Measurements from ENCODE around the gene ZDHHC1.
"Not testable (repeated sequence)": the region's sequence is repeated elsewhere in the genome, so short reads cannot be mapped to it uniquely, and the experiment has no call there.

ZDHHC1 gene

GRCh38 chr16:67361038-67361437, 55.2 kb downstream of the ZDHHC1 start:
- DNase-seq (ENCODE audit: low read depth): no peak

- DNase-seq (ENCODE audit: low read depth): not testable (repeated sequence)
Observed at GRCh38 chr16:67359540-67360269, 56.6 kb downstream of the ZDHHC1 start.

DNA sequence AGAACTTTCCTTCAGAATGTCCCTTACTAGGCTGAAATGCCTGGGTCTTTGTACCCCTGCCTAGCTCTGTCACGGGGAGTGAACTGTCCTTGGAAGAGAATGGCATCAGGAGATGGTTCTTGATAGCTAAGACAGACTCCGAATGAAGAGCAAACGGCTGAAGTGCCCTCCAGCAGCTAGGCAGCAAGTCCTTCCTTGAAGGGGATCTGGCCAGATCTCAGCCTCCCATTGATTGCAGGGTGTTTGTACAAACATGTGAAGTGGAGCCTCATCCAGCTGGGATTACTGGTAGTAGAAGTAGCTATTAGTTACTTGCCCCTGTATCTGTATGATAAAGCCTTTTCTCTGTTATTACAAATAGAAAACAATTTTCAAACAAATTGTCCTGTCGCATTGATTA, 58.7 kb downstream of the ZDHHC1 start:
- no peak for DNase-seq (ENCODE audit: low read depth)

DNA sequence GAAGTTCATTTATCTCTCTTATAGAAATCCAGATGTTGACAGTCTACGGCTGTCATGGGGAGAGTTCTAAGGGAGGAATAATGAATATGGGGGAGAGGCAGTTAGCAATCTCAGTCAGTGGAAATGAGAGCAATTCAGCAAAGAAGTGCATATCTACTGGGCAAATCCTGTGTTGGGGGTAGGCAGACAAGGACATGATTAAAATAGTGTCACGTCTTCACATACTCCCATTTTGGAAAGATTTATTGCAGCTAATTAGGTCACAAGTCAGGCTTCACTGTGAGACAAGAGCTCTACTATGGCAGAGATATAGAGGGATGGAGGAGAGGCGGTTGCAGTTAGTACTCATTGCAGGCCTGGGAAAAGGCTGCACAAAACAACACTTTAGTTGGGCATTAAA, 59.9 kb downstream of the ZDHHC1 start:
- no peak for DNase-seq (ENCODE audit: low read depth)

DNA sequence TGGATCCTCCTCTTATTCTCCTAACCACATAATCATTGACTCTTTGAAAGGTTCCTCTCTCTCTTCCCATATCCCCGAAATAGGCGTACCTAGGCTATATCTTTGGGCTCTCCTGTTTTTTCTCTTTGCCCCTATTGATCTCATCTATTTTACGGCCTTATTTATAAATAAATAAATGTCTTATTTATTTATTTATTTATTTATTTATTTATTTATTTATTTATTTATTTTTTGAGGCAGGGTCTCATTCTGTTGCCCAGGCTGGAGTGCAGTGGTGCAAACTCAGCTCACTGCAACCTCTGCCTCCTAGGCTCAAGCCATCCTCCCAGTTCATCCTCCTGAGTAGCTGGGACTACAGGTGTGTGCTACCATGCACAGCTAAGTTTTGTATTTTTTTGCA, 63.8 kb downstream of the ZDHHC1 start:
- DNase-seq (ENCODE audit: low read depth): not testable (repeated sequence)

- no peak for DNase-seq (ENCODE audit: low read depth)
Observed at GRCh38 chr16:67350324-67350723, 66.0 kb downstream of the ZDHHC1 start.

GRCh38 chr16:67349172-67349571, 67.1 kb downstream of the ZDHHC1 start:
- no peak for DNase-seq (ENCODE audit: low read depth)

DNA sequence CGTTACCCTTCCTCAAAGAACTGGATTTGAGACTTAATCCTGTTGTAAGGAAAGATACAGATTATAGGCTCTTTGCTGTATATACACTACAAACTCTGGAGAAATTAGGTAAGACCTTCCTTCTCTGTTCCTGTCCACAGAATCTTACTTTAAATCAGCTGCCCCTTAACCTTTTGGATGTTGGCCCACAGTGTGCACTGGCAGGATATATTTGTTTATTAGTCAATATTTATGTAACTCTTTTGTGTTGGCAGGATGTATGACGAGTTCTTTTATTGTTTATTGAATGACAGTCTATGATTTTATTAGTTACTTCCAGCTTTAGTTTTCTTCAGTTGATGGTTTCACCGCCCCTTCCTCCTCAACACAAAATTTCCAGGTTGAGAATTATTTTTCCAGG, 69.9 kb downstream of the ZDHHC1 start:
- DNase-seq (ENCODE audit: low read depth): no peak

- no peak for DNase-seq (ENCODE audit: low read depth)
Observed at GRCh38 chr16:67345401-67345800, 70.9 kb downstream of the ZDHHC1 start.

All from HS-5 (cell line).